HepG2 (cell line): ENCODE measurements around the gene ANKRD35. TPM values are rescaled to one million over a fixed set of nuclear protein-coding genes. Genes with fewer than 3 reads are reported as not detected.

Experiments
- AFF4 ChIP-seq: sonication (generic); formaldehyde crosslinking; IDR thresholded peaks from 2 replicates; pipeline ENCODE4 v1.4.0; 2020; ENCODE audit warnings: missing genetic modification reagents
- ASH2L ChIP-seq: fragments of 300-600, 200-600 bp; sonication (generic); IDR thresholded peaks from 2 replicates; pipeline ENCODE4 v1.7.0; 2017; ENCODE audit warnings: low read depth, mild to moderate bottlenecking, moderate library complexity, mixed read lengths, low read length; ENCODE audit not compliant: insufficient read length
- BCL3 ChIP-seq: sonication (generic); formaldehyde crosslinking; IDR thresholded peaks from 2 replicates; pipeline ENCODE4 v1.5.1; 2020; ENCODE audit warnings: mild to moderate bottlenecking, missing genetic modification reagents, moderate library complexity
- CHD2 ChIP-seq: IDR thresholded peaks from 2 replicates; pipeline ENCODE4 v1.6.1; 2011; ENCODE audit warnings: low read depth, low read length, improper control_type of control experiment
- HOXA3 ChIP-seq: sonication (generic); formaldehyde crosslinking; IDR thresholded peaks from 2 replicates; pipeline ENCODE4 v1.5.0; 2020; ENCODE audit warnings: missing genetic modification reagents
- POLR2AphosphoS5 ChIP-seq: IDR thresholded peaks from 2 replicates; pipeline ENCODE4 v1.6.1; 2012; ENCODE audit warnings: low read depth, low read length
- REST ChIP-seq, 2 experiments: IDR thresholded peaks; 2 replicates each; pipeline ENCODE4 v1.6.1; 2011 to 2012; ENCODE audit warnings: low read length in 2 of 2, borderline replicate concordance in 1 of 2, low read depth in 1 of 2, mild to moderate bottlenecking in 1 of 2, moderate library complexity in 1 of 2
- TAF1 ChIP-seq: sonication (generic); formaldehyde crosslinking; IDR thresholded peaks from 2 replicates; pipeline ENCODE4 v1.4.0; 2020; ENCODE audit warnings: missing genetic modification reagents
- THAP9 ChIP-seq: sonication (generic); formaldehyde crosslinking; IDR thresholded peaks from 2 replicates; pipeline ENCODE4; 2020; ENCODE audit warnings: missing genetic modification reagents, mild to moderate bottlenecking, borderline replicate concordance
- YEATS2 ChIP-seq: sonication (generic); formaldehyde crosslinking; IDR thresholded peaks from 2 replicates; pipeline ENCODE4 v1.4.0; 2020; ENCODE audit warnings: missing genetic modification reagents, borderline replicate concordance
- ZBTB1 ChIP-seq: sonication (generic); formaldehyde crosslinking; IDR thresholded peaks from 2 replicates; pipeline ENCODE4 v1.4.0; 2020; ENCODE audit warnings: missing genetic modification reagents, borderline replicate concordance
- ZNF230 ChIP-seq: sonication (generic); formaldehyde crosslinking; IDR thresholded peaks from 2 replicates; pipeline ENCODE4 v1.4.0; 2020; ENCODE audit warnings: mild to moderate bottlenecking, missing genetic modification reagents
- ZNF251 ChIP-seq: sonication (generic); formaldehyde crosslinking; IDR thresholded peaks from 2 replicates; pipeline ENCODE4 v1.9.0; 2021; ENCODE audit warnings: mild to moderate bottlenecking, missing genetic modification reagents
- ZNF451 ChIP-seq: sonication (generic); formaldehyde crosslinking; IDR thresholded peaks from 2 replicates; pipeline ENCODE4 v1.5.0; 2020; ENCODE audit warnings: mild to moderate bottlenecking, missing genetic modification reagents
- ZNF549 ChIP-seq: sonication (generic); formaldehyde crosslinking; IDR thresholded peaks from 2 replicates; pipeline ENCODE4 v1.5.0; 2020; ENCODE audit warnings: missing genetic modification reagents
- ZNF607 ChIP-seq: sonication (generic); formaldehyde crosslinking; IDR thresholded peaks from 2 replicates; pipeline ENCODE4 v1.5.1; 2020; ENCODE audit warnings: missing genetic modification reagents, mild to moderate bottlenecking, borderline replicate concordance
- ZNF766 ChIP-seq: sonication (generic); formaldehyde crosslinking; IDR thresholded peaks from 2 replicates; pipeline ENCODE4 v1.5.0; 2020; ENCODE audit warnings: missing genetic modification reagents, borderline replicate concordance
- polyA plus RNA-seq, 8 experiments: library from polyadenylated mRNA; depleted of rRNA in 3 of 8; stranded (reverse) in 7 of 8; unstranded in 1 of 8; fragments of >200 nt; fragmentation: Illumina TruSeq in 4 of 8; extraction: Trizol in 4 of 8; gene quantifications; 2 replicates each; pipeline versions ENCODE4 v1.2.1 to v1.2.3, GENCODE V29; 2011 to 2016; ENCODE audit warnings: low read depth in 4 of 8, missing spikeins in 1 of 8, mixed read lengths in 1 of 8; ENCODE audit not compliant: insufficient read depth in 1 of 8
- total RNA-seq, 5 experiments: library from RNA; depleted of rRNA; stranded (reverse); fragments of >200 nt; fragmentation: Illumina TruSeq; extraction: Trizol; gene quantifications; 2 replicates each; pipeline ENCODE4 v1.2.3, GENCODE V29; 2016; ENCODE audit warnings: low read depth in 1 of 5

ANKRD35 gene
- total and polyA plus RNA-seq, 2 of the 13 experiments (the other 11 are each of a cell fraction or from before 2014, with no cell fraction given), result 0.02 TPM; not detected in 1

GRCh38 chr1:145859491-145860023 lies 26.1 kb downstream of the ANKRD35 start (continued):
- TF ChIP-seq REST (IDR thresholded peaks at IDR 0.05; ENCODE audit: borderline replicate concordance in 1 of 2, low read depth in 1 of 2, low read length in 2 of 2) (no peak), ZNF451 (CRISPR knock-in tag) (0 out of 2 replicates have a peak, but pooled peaks have one; percentile 36), HOXA3 (CRISPR knock-in tag) (no peak), BCL3 (CRISPR knock-in tag) (0 out of 2 replicates have a peak, but pooled peaks have one; percentile 11), YEATS2 (CRISPR knock-in tag) (no peak), ZNF607 (CRISPR knock-in tag) (peak; percentile 55; the same call in 1 of the 2 replicates), ZNF549 (CRISPR knock-in tag) (no peak), ZBTB1 (no peak), ZNF230 (CRISPR knock-in tag) (no peak), ZNF251 (CRISPR knock-in tag) (no peak), CHD2 (no peak), AFF4 (CRISPR knock-in tag) (no peak), THAP9 (CRISPR knock-in tag) (no peak), ZNF766 (no peak), POLR2AphosphoS5 (peak; percentile 30; the same call in 1 of the 2 replicates), ASH2L (peak; percentile 58), TAF1 (CRISPR knock-in tag) (0 out of 2 replicates have a peak, but pooled peaks have one; percentile 3)
